ENCODE data around the gene C2CD2. TPM values are rescaled to one million over a fixed set of nuclear protein-coding genes. Genes with fewer than 3 reads are reported as not detected.

The C2CD2 gene
- total and polyA plus RNA-seq, 10 of the 15 experiments (the other 5 are each of a cell fraction or from before 2014, with no cell fraction given): 2.2 to 30.9 (median 9.9) TPM

GRCh38 chr21:41892726-41893125 is 61.1 kb downstream of the C2CD2 start:
- in situ Hi-C loops (cut with MboI) (no loop called here), intact Hi-C loops (cut with micrococcal nuclease; ENCODE audit: unreplicated experiment) (no loop called here)
- ChIA-PET CTCF (interaction anchor here (1.6 kb wide), 1 partner anchor 13 kb away, joined by 6 read pairs; the partner anchor contains the start of gene PRDM15), RAD21 (ENCODE audit: unreplicated experiment) (no interaction called here), SMC1A (ENCODE audit: uncharacterized antibody, unreplicated experiment) (no interaction called here), POLR2A (no interaction called here)
- DNase-seq (ENCODE audit: low read depth, low spot score): no peak
- WGBS (ENCODE audit: insufficient coverage, insufficient replicate concordance, low lambda C conversion rate, missing lambda C conversion rate): 98% methylated on average over 16 of the region's 16 CpGs
- no peak overlapping the region for H3K4me2 ChIP-seq (ENCODE audit: control insufficient read depth, insufficient read depth)
- H3K27ac ChIP-seq (ENCODE audit: control insufficient read depth, insufficient read depth): no peak overlapping the region
- H3K9me3 ChIP-seq (replicated peaks; ENCODE audit: control insufficient read depth, insufficient read depth, low read length): no peaks in the 10 kb centered on the region
- no peak overlapping the region for H2AFZ ChIP-seq (ENCODE audit: control insufficient read depth, low read depth, low read length)
- 0 out of 2 replicates have a peak, but pooled peaks cover 3% of the 10 kb centered on the region for H3K4me1 ChIP-seq (ENCODE audit: control insufficient read depth, insufficient read depth, low read length)
- no peak overlapping the region for H3K4me3 ChIP-seq
- no TSS peak for BruUV-seq (replicated peaks)
- H3K27me3 ChIP-seq (replicated peaks in 1 of 2; ENCODE audit: control insufficient read depth in 2 of 2, insufficient read depth in 2 of 2, low read length in 1 of 2): no peaks in the 10 kb centered on the region
- no peak for FAIRE-seq
- no peak overlapping the region for H3K9ac ChIP-seq (ENCODE audit: control insufficient read depth, insufficient read depth, low read length)
- H4K20me1 ChIP-seq (ENCODE audit: control insufficient read depth, insufficient read depth): no peaks in the 10 kb centered on the region
- no peak for ATAC-seq
- TF ChIP-seq NR2F1 (conservative IDR thresholded peaks at IDR 0.05) (no peak), USF2 (IDR thresholded peaks at IDR 0.05; ENCODE audit: borderline replicate concordance, low read depth, low read length) (no peak), SIX5 (IDR thresholded peaks at IDR 0.05; ENCODE audit: low read depth, low read length, severe bottlenecking) (no peak), RB1 (IDR thresholded peaks at IDR 0.05; ENCODE audit: borderline replicate concordance) (no peak), PAX5 (IDR thresholded peaks at IDR 0.05; ENCODE audit: borderline replicate concordance, low read depth, low read length) (no peak), POU2F2 (IDR thresholded peaks at IDR 0.05; ENCODE audit: borderline replicate concordance, low read depth, low read length) (no peak), PBX3 (IDR thresholded peaks at IDR 0.05; ENCODE audit: insufficient replicate concordance, low read depth, low read length) (no peak), HSF1 (IDR thresholded peaks at IDR 0.05; ENCODE audit: low read depth, low read length) (no peak), NFYA (IDR thresholded peaks at IDR 0.05; ENCODE audit: borderline replicate concordance, low read depth, low read length) (no peak), EED (IDR thresholded peaks at IDR 0.05; ENCODE audit: low read depth) (no peak), ZNF24 (IDR thresholded peaks at IDR 0.05) (no peak), CTCF (IDR thresholded peaks at IDR 0.05 in 2 of 3, conservative IDR thresholded peaks at IDR 0.05 in 1 of 3; ENCODE audit: control insufficient read depth in 2 of 3, extremely low read depth in 1 of 3, insufficient read depth in 1 of 3, low read depth in 3 of 3, low read length in 3 of 3) (no peak), NBN (IDR thresholded peaks at IDR 0.05) (no peak), CREB1 (IDR thresholded peaks at IDR 0.05; ENCODE audit: low read depth) (no peak), SMAD5 (IDR thresholded peaks at IDR 0.05; ENCODE audit: low read depth) (no peak), BRCA1 (IDR thresholded peaks at IDR 0.05; ENCODE audit: low read depth, low read length) (no peak), CBX3 (IDR thresholded peaks at IDR 0.05; ENCODE audit: borderline replicate concordance, low read depth) (no peak), TCF7 (IDR thresholded peaks at IDR 0.05; ENCODE audit: borderline replicate concordance) (no peak)
- no peaks in the 10 kb centered on the region for H3K79me2 ChIP-seq (ENCODE audit: control insufficient read depth, insufficient read depth, low read length)
- peaks cover 1 to 12% of the 10 kb centered on the region in 2 experiments; a peak in 3 of 4 replicates for H3K36me3 ChIP-seq (ENCODE audit: control insufficient read depth in 2 of 2, insufficient read depth in 2 of 2, low read length in 1 of 2)

Data from GM12878 (cell line).